Measurements from ENCODE around the gene UNC13D.
A peak's percentile ranks its signal among the peaks of the same experiment; 100 is the strongest.

UNC13D gene

DNA sequence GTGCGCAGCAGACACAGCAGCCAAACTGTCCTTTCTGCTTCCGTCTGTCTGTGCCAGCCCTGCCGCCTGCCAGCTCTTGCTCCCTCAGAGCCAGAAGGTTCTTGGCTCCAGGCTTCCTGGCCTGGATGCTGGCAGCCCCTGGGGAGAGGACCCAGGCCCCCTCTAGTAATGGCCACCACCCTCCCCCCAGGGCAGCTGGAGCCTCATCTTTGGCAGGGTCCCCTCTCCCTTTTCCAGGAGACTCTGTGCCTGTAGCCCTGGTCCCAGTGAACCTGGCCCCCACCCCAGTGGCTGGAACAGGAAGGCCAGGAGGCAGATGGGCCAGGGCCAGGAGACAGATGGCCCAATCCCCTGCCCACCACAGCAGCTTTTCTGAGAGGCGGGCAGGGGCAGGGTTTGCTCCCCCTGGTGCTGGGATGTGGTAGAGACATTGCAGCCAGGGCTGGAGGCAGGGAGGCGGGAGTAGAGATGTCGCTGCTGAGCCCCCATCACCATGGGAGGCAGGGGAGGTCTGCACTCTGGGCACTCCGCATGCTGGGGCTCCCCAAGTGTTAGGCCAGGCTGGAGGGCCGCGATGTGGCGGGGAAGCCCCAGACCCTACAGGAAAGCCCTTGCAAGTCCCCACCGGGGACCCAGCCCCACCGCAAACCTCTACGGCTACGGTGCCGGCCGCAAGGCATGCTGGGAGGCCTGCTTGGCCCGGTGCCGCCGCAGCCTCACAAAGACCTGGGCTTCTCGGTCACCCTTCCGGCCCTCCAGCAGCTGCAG, 16.7 kb downstream of the UNC13D start:
- no peak overlapping the region for H3K9ac ChIP-seq (ENCODE audit: low read length)
- no peaks in the 10 kb centered on the region for H3K9me2 ChIP-seq (replicated peaks; ENCODE audit: insufficient read depth, low read length)
- H3K27me3 ChIP-seq (ENCODE audit: low read length) = no peaks in the 10 kb centered on the region
- H3F3A ChIP-seq (ENCODE audit: insufficient read depth) = no peaks in the 10 kb centered on the region
- no peak overlapping the region for H3K27ac ChIP-seq (ENCODE audit: low read depth, low read length)
- H3K9me3 ChIP-seq (ENCODE audit: insufficient read depth, low read length) = no peaks in the 10 kb centered on the region
- no peaks in the 10 kb centered on the region for H4K20me1 ChIP-seq (ENCODE audit: low read depth, low read length)
- no peak overlapping the region for H3K4me3 ChIP-seq (ENCODE audit: insufficient read depth, low read length, poor library complexity, severe bottlenecking)
- H3K36me3 ChIP-seq (ENCODE audit: low read length) = no peaks in the 10 kb centered on the region
- TF ChIP-seq, protein P1, sequence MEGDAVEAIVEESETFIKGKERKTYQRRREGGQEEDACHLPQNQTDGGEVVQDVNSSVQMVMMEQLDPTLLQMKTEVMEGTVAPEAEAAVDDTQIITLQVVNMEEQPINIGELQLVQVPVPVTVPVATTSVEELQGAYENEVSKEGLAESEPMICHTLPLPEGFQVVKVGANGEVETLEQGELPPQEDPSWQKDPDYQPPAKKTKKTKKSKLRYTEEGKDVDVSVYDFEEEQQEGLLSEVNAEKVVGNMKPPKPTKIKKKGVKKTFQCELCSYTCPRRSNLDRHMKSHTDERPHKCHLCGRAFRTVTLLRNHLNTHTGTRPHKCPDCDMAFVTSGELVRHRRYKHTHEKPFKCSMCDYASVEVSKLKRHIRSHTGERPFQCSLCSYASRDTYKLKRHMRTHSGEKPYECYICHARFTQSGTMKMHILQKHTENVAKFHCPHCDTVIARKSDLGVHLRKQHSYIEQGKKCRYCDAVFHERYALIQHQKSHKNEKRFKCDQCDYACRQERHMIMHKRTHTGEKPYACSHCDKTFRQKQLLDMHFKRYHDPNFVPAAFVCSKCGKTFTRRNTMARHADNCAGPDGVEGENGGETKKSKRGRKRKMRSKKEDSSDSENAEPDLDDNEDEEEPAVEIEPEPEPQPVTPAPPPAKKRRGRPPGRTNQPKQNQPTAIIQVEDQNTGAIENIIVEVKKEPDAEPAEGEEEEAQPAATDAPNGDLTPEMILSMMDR (IDR thresholded peaks at IDR 0.05; ENCODE audit: insufficient read depth, low read length, poor library complexity, severe bottlenecking) = peak; percentile 49
- TF ChIP-seq EZH2phosphoT487 (conservative IDR thresholded peaks at IDR 0.05; ENCODE audit: low read length) = no peak
- H2AFZ ChIP-seq (ENCODE audit: low read depth, low read length, severe bottlenecking) = no peak overlapping the region
- no peaks in the 10 kb centered on the region for H3K79me2 ChIP-seq (ENCODE audit: insufficient read depth, low read length)
- no peak overlapping the region for H3K4me2 ChIP-seq (ENCODE audit: low read depth, low read length, poor library complexity, severe bottlenecking)

DNA sequence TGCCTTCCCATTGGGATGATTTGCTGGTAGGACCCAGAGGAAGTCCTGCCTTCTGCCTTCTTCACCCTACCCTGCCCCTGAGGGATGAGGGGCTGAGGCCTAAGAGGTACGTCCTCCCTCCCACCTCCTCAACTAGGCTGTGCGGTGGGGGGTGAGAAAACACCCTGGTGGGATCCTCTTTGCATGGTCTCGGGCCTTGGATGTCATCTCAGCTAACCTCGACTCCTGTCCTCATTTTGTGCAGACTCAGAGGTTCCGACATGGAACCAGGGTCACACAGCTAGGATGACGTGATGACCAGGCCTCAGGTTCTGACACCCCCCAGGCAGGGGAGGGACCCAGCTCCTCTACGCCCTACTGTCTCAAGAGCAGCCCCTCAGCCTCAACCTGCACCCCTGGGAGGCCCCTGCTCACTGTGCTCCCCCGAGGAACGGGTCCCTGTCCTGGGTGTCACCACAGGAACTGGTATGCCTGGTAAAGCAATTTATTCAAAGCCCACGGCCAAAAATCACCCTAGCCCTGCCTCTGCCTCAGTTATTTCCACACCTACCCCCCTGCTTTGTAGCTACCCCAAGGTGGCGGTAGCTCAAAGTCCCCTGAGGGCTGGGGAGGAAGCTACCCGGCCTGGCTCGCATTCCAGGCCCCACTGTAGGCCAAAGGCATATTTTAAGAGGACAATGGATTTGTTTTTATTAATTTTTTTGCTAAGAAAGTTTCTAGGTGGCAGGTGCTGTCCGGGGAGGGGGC, 17.5 kb downstream of the UNC13D start:
- no peaks in the 10 kb centered on the region for H3F3A ChIP-seq (ENCODE audit: insufficient read depth)
- no peaks in the 10 kb centered on the region for H3K9me2 ChIP-seq (replicated peaks; ENCODE audit: insufficient read depth, low read length)
- H3K9me3 ChIP-seq (ENCODE audit: insufficient read depth, low read length) = no peaks in the 10 kb centered on the region
- H3K9ac ChIP-seq (ENCODE audit: low read length) = no peak overlapping the region
- H3K79me2 ChIP-seq (ENCODE audit: insufficient read depth, low read length) = no peaks in the 10 kb centered on the region
- H3K4me2 ChIP-seq (ENCODE audit: low read depth, low read length, poor library complexity, severe bottlenecking) = no peak overlapping the region
- no peaks in the 10 kb centered on the region for H3K27me3 ChIP-seq (ENCODE audit: low read length)
- no peaks in the 10 kb centered on the region for H4K20me1 ChIP-seq (ENCODE audit: low read depth, low read length)
- no peak overlapping the region for H3K27ac ChIP-seq (ENCODE audit: low read depth, low read length)
- H2AFZ ChIP-seq (ENCODE audit: low read depth, low read length, severe bottlenecking) = no peak overlapping the region
- H3K36me3 ChIP-seq (ENCODE audit: low read length) = no peaks in the 10 kb centered on the region
- TF ChIP-seq, protein P1 (IDR thresholded peaks at IDR 0.05; ENCODE audit: insufficient read depth, low read length, poor library complexity, severe bottlenecking) = no peak
- no peak for TF ChIP-seq EZH2phosphoT487 (conservative IDR thresholded peaks at IDR 0.05; ENCODE audit: low read length)
- H3K4me3 ChIP-seq (ENCODE audit: insufficient read depth, low read length, poor library complexity, severe bottlenecking) = no peak overlapping the region

DNA sequence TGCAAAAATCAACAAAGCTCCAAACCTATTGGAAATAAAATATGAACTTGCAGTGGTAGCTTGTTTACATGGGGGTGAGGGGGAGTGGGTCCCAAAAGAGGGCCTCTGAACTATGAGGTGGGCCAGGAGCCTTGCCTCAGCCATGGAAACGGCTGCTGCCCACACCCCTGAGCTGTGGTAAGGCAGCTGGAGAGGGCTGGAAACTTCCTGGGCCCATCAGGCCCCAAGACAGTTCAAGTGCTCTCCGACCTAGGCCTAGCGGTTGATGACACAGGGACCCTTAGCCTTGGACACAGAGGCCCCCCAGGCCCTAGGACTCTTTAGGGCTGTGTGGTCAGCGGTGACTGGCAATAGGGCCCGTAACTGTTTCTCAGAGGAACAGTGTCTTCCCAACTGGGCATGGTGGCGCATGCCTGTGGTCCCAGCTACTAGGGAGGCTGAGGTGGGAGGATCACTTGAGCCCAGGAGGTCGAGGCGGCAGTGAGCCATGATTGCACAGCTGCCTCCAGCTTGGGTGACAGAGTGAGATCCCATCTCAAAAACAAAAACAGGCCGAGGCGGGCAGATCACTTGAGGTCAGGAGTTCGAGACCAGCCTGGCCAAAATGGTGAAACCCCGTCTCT, 18.3 kb downstream of the UNC13D start:
- TF ChIP-seq EZH2phosphoT487 (conservative IDR thresholded peaks at IDR 0.05; ENCODE audit: low read length) = no peak
- TF ChIP-seq, protein P1 (IDR thresholded peaks at IDR 0.05; ENCODE audit: insufficient read depth, low read length, poor library complexity, severe bottlenecking) = no peak
- Histone ChIP-seq H3K27ac (ENCODE audit: low read depth, low read length) (no peak overlapping the region), H4K20me1 (ENCODE audit: low read depth, low read length) (no peaks in the 10 kb centered on the region), H3K9ac (ENCODE audit: low read length) (no peak overlapping the region), H3K9me3 (ENCODE audit: insufficient read depth, low read length) (no peaks in the 10 kb centered on the region), H3K79me2 (ENCODE audit: insufficient read depth, low read length) (no peaks in the 10 kb centered on the region), H3K36me3 (ENCODE audit: low read length) (no peaks in the 10 kb centered on the region), H3K4me2 (ENCODE audit: low read depth, low read length, poor library complexity, severe bottlenecking) (no peak overlapping the region), H3F3A (ENCODE audit: insufficient read depth) (no peaks in the 10 kb centered on the region), H3K4me3 (ENCODE audit: insufficient read depth, low read length, poor library complexity, severe bottlenecking) (no peak overlapping the region), H3K9me2 (replicated peaks; ENCODE audit: insufficient read depth, low read length) (no peaks in the 10 kb centered on the region), H2AFZ (ENCODE audit: low read depth, low read length, severe bottlenecking) (no peak overlapping the region), H3K27me3 (ENCODE audit: low read length) (no peaks in the 10 kb centered on the region)
